ENCODE data around the gene HSP90AB1. TPM values are rescaled to one million over a fixed set of nuclear protein-coding genes. Genes with fewer than 3 reads are reported as not detected.

The HSP90AB1 gene
- total and polyA plus RNA-seq, 9 of the 15 experiments (the other 6 are each of a cell fraction or from before 2014, with no cell fraction given): 1,780 to 3,358 (median 2,262) TPM

- TF ChIP-seq, protein P1, sequence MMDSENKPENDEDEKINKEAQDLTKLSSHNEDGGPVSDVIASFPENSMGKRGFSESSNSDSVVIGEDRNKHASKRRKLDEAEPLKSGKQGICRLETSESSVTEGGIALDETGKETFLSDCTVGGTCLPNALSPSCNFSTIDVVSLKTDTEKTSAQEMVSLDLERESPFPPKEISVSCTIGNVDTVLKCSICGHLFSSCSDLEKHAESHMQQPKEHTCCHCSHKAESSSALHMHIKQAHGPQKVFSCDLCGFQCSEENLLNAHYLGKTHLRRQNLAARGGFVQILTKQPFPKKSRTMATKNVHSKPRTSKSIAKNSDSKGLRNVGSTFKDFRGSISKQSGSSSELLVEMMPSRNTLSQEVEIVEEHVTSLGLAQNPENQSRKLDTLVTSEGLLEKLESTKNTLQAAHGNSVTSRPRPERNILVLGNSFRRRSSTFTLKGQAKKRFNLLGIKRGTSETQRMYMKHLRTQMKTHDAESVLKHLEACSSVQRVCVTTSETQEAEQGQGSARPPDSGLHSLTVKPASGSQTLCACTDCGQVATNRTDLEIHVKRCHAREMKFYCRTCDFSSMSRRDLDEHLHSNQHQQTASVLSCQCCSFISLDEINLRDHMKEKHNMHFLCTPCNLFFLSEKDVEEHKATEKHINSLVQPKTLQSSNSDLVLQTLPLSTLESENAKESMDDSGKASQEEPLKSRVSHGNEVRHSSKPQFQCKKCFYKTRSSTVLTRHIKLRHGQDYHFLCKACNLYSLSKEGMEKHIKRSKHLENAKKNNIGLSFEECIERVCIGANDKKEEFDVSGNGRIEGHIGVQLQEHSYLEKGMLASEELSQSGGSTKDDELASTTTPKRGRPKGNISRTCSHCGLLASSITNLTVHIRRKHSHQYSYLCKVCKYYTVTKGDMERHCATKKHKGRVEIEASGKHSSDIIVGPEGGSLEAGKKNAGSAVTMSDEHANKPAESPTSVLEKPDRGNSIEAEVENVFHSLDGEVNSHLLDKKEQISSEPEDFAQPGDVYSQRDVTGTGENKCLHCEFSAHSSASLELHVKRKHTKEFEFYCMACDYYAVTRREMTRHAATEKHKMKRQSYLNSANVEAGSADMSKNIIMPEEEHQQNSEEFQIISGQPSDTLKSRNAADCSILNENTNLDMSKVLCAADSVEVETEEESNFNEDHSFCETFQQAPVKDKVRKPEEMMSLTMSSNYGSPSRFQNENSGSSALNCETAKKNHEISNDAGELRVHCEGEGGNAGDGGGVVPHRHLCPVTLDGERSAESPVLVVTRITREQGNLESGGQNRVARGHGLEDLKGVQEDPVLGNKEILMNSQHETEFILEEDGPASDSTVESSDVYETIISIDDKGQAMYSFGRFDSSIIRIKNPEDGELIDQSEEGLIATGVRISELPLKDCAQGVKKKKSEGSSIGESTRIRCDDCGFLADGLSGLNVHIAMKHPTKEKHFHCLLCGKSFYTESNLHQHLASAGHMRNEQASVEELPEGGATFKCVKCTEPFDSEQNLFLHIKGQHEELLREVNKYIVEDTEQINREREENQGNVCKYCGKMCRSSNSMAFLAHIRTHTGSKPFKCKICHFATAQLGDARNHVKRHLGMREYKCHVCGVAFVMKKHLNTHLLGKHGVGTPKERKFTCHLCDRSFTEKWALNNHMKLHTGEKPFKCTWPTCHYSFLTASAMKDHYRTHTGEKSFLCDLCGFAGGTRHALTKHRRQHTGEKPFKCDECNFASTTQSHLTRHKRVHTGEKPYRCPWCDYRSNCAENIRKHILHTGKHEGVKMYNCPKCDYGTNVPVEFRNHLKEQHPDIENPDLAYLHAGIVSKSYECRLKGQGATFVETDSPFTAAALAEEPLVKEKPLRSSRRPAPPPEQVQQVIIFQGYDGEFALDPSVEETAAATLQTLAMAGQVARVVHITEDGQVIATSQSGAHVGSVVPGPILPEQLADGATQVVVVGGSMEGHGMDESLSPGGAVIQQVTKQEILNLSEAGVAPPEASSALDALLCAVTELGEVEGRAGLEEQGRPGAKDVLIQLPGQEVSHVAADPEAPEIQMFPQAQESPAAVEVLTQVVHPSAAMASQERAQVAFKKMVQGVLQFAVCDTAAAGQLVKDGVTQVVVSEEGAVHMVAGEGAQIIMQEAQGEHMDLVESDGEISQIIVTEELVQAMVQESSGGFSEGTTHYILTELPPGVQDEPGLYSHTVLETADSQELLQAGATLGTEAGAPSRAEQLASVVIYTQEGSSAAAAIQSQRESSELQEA (IDR thresholded peaks at IDR 0.05; ENCODE audit: low read depth): no peak
- TF ChIP-seq SNAPC5 (CRISPR knock-in tag; IDR thresholded peaks at IDR 0.05) (no peak), CHD1 (IDR thresholded peaks at IDR 0.05; ENCODE audit: low read length) (peak; percentile 52), TGIF2 (CRISPR knock-in tag; IDR thresholded peaks at IDR 0.05) (0 out of 2 replicates have a peak, but pooled peaks have one; percentile 34), ZNF589 (CRISPR knock-in tag; IDR thresholded peaks at IDR 0.05; ENCODE audit: low read depth) (no peak), LEF1 (IDR thresholded peaks at IDR 0.05) (no peak), SREBF1 (IDR thresholded peaks at IDR 0.05; ENCODE audit: borderline replicate concordance, low read depth, low read length) (0 out of 2 replicates have a peak, but pooled peaks have one; percentile 69), SRSF3 (IDR thresholded peaks at IDR 0.05; ENCODE audit: insufficient read depth, low read length) (no peak), SRSF1 (IDR thresholded peaks at IDR 0.05; ENCODE audit: low read depth, low read length) (no peak), GABPB2 (CRISPR knock-in tag; conservative IDR thresholded peaks at IDR 0.05) (no peak), NELFE (IDR thresholded peaks at IDR 0.05; ENCODE audit: insufficient read depth, insufficient read length) (no peak), TEAD2 (tag; IDR thresholded peaks at IDR 0.05) (no peak), ZNF551 (CRISPR knock-in tag; IDR thresholded peaks at IDR 0.05) (no peak), RBFOX2 (IDR thresholded peaks at IDR 0.05; ENCODE audit: low read depth, low read length) (no peak), SRSF7 (optimal IDR thresholded peaks at IDR 0.05; ENCODE audit: low read depth, low read length) (no peak), CCAR2 (IDR thresholded peaks at IDR 0.05; ENCODE audit: low read depth, low read length) (no peak)
- TF ChIP-seq, protein P2, sequence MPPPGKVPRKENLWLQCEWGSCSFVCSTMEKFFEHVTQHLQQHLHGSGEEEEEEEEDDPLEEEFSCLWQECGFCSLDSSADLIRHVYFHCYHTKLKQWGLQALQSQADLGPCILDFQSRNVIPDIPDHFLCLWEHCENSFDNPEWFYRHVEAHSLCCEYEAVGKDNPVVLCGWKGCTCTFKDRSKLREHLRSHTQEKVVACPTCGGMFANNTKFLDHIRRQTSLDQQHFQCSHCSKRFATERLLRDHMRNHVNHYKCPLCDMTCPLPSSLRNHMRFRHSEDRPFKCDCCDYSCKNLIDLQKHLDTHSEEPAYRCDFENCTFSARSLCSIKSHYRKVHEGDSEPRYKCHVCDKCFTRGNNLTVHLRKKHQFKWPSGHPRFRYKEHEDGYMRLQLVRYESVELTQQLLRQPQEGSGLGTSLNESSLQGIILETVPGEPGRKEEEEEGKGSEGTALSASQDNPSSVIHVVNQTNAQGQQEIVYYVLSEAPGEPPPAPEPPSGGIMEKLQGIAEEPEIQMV (tag; conservative IDR thresholded peaks at IDR 0.05; ENCODE audit: low read depth): no peak
Measured at GRCh38 chr6:44245912-44246662, 814 bp upstream of the HSP90AB1 start (continued).

Data from K562 (cell line).